ENCODE data around the gene MRAP2.

Gene MRAP2, protein sequence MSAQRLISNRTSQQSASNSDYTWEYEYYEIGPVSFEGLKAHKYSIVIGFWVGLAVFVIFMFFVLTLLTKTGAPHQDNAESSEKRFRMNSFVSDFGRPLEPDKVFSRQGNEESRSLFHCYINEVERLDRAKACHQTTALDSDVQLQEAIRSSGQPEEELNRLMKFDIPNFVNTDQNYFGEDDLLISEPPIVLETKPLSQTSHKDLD

DNA sequence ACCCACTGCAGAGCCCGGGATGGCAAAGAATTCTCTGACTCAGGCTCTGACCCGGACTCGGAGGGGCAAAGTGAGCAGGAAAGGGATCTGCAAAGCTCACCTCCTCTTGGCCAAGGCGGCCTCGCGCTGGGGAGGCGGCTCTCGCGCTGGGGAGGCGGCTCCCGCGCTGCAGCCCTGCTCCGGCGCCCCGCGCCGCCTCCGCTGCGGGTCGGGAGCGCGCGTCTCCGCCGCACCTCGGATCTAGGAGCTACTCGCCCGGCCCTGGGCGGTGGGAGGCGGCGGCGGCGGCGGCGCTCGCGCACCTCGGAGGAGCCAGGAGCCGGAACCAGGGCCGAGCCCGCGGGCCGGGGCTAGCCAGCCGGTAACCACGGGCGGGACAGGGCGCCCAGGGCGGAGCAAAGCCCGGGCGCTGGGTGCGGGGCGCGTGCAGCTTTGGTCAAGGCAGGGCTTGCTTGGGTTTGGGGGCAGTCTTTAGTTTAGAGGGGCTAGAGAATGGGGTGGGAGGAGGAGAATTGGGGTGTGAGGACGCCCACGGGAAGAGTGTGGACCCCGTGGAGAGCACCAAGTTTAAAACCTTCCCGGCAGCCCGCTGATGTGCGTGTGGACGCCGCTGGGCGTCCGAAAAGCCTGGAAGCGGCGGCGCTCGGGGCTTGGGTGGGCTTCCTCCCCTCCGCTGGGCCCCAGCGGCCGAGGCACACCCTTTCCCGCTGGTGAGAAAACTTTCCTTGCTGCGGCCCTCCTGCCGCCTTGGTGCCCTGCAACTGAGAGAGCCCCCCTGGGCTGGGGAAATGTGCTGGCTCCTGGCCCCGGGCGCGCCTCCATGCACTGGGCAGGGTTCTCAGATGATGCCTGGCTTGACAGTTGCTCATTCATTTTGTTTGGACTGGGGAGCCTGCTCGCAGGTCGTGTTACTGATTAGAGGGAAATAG is at the start of gene MRAP2:
MRAP2 (plus strand) TSS at position 250 of the 929 bp plus-strand sequence. CDS start 21,547 bp downstream, outside the sequence.
- peak; percentile 15 for DNase-seq (ENCODE audit: low read depth)

DNA sequence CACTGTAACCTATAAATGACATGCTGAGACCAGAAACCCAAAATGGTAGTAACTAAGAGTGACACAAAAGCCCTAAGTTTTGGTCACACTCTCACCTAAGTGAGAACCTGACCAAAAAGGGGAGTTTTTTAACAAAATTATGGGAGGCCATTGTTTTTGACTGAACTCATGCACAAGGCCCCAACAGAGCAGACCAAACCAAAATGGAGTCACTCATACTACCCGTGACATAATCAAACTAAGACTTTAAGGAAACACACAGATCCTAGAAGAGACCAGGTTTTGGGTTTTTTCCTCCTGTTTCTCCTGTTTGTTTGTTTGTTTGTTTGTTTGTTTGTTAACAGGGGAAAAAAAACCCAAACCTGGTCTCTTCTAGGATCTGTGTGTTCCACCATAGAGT is 49.2 kb upstream of the MRAP2 start:
- no peak for DNase-seq (ENCODE audit: low read depth)

DNA sequence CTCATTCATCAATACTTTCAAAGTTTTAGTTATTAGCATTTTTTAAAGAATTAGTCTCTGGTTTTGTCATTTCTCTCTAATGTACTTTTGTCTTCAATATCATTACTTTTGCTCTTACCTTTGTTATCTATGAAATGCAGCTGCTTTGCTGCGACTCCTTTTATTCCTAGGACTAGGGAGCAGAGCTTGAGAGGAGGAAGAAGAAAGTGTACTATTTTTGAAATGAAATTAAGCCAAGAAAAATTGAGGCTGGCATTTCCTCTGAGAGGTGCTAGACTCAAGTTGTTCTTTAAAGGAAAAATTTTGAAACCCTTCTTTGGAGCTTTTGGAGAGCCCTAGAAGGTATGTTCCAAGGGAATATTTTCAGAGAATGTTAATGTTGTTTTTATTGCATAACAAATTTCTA is 48.3 kb upstream of the MRAP2 start:
- DNase-seq (ENCODE audit: low read depth): peak; percentile 1

DNA sequence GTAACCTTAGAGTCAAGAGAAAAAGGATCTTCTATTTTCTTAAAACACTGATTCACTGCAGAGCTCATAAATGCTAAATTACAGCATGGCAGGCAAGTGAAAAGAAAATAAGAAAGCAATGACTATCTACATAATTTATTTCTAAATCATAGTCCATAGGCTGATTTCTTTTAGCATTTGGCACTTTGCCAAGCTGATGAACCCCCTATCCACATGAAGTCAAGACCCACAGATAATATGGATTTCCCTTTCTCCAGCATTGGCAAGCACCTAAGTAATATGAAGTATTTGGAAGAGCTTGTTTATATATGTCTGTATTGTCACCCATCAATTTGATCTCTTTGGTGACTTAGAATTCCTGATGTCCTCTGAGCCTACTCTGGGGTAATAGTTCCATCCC is 47.9 kb upstream of the MRAP2 start:
- DNase-seq (ENCODE audit: low read depth): no peak

DNA sequence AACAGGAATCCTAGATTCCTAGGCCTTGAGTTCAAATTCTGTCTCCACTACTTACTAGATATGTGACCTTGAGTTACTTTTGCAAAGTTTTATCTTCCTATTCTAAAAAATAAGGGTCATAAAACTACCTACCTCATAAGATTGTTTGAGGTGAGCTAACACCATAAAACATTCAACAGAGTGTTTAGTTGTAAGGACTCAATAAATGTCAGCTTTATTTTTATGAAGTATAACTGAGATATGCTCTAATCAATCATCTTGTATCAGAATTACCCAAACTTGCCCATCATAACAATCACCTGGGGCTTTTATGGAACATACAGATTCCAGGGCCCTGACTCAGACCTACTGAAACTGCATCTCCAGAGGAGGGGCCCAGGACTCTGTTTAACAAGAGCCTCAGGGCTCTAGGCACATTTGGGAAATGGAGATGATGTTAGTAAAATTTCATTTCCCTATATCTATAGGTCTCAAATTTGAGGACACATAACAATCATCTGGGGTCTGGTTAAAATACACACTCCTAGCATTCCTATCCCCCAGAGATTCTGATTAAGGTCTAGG is 35.5 kb upstream of the MRAP2 start:
- no peak for DNase-seq (ENCODE audit: low read depth)

DNA sequence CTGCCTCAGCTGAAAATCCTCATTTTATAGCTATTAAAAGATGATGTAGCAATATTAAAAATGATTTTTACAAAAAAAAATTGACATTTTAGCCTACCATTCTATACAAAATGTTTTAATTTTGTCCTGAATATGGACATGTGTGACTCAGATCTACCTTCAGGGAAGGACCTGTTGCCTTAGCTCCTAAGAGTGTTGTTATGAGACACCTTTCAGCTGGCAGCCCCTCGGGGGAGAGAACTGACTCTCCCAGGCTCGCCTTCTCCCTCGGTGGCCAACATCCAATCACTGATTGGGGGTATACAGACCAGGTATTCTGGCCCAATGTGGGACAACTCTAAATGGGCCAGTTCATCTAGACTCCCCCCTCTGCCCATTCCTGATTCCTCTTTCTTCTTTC is 32.5 kb upstream of the MRAP2 start:
- DNase-seq (ENCODE audit: low read depth): no peak

DNA sequence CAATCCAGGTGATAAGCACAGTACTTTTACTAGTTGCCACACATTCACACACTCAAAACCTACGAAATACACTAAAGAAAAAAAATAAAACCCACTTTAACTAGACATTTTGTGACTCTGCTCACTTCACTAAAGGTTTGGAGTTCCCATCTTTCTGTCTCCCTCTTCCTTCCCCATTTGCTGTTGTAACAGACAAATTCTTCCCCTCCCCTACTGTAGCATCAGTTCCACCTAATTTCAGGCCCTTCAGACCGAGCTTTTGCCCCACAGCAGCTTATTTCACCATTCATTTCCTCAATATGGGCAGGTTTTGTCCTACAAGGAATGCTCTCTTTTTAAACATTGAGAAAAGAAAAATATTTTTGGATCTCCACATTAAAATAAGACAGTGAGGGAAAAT is 31.3 kb upstream of the MRAP2 start:
- DNase-seq (ENCODE audit: low read depth): no peak

DNA sequence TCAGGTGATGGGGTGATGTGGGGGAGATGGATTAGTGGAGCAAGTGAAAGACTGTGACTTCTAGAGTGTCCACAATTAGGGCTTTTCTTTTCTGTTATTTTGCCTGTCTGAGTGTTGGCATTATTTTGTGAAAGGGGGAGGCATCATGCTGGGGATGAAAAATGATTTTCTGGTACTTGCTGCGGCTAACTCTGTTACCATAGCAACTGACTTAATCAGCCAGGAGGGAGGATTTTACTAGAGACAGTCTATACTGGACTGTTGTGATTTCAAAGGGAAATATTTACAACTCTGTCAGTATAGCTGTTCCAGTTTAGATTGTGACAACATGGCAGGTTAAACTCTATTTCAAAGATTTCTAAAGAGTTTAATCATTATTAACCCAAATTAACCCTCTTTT is 30.4 kb upstream of the MRAP2 start:
- DNase-seq (ENCODE audit: low read depth): no peak

DNA sequence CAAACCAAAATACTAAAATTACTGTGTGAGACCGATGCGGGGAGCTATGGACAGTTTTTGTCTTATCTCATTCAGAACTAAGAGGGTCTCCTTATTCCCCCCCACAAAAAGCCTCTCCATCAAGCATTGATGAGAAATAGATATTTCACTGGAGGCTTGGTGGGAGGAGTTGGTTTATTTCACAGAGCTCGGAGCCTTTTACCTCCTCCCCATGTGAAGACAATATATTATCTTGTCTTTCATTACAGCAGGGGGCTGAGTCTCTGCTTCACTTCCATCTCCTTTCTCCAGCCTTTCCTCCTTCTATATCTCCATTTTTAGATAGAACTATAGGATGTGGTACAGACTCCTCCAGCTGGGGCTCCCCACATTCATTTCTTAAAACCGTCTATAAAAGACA is 29.9 kb upstream of the MRAP2 start:
- no peak for DNase-seq (ENCODE audit: low read depth)

DNA sequence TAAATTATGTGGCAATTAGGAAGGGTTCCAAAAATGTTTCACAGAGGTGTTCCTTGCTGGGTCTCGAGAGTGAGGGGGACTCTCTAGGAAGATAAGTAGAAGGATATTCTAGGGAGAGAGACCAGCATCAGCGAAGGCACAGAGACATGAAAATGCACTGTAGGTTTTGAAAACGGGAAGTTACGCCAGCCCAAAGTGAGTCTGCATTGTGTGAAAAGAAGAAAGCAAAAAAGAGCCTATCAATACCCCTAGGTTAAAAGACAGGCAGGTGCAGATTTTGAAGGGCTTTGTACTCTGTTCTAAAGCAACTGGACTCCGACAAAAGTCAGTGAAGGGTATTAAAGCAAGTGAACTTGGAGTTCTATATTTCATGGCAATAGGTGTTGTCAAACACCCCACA is 25.7 kb upstream of the MRAP2 start:
- no peak for DNase-seq (ENCODE audit: low read depth)

DNA sequence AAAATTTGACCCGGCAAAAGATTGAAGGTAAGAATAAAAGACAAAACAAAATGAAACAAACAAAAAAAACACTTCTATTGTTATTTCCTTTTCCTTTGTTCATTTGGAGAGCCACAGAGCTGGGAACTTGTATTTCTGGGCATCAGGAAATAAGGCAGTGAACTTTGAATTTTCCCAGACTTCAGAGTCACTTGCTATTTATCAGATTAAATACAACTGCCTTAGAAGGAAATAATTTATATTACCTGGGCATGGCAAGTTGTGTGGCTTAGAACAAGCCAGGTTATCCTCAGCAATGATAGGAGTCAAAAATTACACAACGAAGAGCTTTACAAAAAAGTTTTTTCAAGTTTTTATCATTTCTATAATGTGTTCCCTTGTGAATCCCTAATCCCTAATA is 20.2 kb upstream of the MRAP2 start:
- no peak for DNase-seq (ENCODE audit: low read depth)

DNA sequence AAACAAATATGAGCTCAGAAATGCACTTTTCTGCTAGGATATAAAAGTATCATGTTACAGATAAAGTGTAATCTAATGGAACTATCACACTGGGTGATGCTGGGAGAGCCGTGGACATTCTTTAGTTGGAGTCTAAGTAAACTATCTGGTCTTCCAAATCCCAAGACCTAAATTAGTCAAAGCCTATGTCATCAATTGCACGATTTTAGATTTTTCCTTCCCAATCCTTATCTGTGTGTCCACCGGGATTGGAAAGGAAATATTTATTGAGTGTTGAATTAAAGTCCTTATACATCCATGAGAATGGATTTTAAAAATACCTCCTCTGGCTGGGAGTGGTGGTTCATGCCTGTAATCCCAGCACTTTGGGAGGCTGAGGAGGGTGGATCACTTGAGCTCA is 19.6 kb upstream of the MRAP2 start:
- DNase-seq (ENCODE audit: low read depth): no peak

DNA sequence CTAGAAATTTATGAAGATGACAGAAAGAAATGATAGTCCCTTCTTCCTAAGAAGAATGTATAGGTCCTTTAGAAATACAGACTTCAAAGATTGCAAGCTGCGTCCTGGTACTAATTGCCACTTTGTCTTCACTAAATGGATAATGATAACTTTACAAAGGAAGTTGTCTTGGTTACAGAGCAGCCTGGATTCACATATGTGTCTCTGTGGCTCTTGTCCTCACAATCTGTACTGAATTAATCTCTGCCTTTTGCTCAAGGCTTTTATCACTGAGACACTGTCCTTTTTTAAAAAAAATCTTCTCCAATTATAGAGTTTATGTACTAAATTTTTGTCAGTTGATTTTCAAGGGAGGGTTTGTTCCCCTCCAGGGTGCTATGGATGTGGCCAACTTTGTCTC is 17.5 kb upstream of the MRAP2 start:
- no peak for DNase-seq (ENCODE audit: low read depth)

DNA sequence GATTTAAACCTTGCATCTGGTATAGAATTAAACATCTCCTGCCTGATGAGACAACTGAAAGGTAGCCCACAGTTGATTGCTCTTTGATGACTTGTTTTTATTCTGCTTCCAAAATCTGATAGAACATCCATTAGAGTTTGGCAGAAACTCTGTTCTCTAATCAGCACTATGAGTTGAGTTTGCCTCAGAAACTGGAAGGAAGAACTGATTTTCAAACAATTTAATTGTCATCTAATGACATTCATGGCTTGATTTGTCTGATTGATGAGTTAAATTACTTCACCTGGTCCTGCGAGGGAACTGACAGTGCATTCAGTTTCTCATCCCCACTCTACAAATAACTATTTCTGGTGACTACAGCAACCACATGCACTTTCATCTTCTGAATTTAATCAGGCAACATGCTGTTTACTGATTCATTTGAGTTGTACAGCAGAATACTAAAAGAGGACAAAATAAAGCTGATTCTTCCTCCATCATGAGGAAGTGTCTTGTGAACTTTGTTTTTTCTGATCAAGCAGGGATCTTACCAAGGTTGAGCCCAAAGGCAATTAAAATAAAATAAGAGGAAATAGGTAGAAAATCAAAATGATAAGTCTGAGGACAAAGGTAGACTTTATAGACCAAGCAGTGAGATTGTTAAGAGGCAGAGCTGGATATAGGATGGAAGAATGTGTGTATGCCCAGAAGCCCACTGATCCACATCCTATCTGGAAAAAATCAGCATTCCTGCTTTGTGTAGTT is 15.7 kb upstream of the MRAP2 start:
- DNase-seq (ENCODE audit: low read depth): no peak

DNA sequence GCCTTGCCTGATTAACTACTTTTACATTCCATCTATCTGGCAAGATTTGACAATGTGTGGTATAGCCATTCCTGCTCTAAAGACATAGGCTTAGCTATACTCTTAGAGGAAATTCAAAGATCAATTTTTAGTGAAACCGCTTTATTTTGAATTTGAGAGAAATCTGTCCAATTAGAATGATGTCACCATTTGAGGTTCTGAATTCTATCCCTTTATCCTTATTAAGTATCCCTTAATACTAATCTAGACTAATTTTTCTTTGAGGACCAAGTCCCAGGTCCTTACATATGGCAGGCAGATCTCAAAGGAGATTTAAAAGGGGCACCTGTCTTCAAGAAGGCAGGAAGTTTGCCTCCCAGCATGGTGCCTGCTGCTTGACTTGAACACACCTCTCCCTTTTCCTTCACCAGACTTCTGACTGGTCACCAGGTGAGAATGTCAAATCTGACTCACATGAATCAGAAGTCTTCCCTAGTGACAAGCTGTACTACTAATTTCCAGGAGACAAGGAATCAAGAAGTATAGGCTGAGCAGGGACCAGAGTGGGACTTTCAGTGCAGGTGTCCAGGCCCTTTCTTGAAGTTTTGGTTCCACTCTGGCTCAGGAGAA is 15.0 kb upstream of the MRAP2 start:
- no peak for DNase-seq (ENCODE audit: low read depth)

DNA sequence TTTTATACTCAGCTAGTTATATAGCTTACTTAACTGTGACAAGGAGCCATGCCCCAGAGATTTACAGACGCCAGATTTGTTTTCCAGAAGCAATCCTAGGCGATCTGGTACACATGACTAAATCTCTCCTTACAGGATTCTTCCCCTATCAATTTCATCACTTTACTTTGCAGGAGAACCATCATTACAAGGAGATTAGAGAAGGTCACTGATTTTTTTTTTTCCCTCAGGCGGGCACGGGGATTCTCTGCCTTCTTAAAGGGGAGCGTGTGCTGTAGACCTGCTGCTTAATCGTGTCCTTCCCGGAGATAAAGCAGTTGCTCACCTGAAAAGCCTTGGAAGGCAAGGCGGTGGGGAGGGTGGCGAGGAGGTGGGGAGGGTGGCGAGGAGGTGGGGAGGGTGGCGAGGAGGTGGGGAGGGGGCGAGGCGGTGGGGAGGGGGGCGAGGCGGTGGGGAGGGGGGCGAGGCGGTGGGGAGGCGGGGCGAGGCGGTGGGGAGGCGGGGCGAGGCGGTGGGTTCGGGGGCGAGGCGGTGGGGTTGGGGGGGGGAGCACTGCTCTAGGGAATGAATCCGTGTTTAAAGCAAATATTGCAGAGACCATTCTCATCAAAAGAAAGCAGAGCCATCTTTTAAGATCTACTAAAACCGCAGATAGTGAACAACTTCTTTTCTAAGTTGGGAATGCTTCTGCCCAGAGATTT is 14.3 kb upstream of the MRAP2 start:
- no peak for DNase-seq (ENCODE audit: low read depth)

DNA sequence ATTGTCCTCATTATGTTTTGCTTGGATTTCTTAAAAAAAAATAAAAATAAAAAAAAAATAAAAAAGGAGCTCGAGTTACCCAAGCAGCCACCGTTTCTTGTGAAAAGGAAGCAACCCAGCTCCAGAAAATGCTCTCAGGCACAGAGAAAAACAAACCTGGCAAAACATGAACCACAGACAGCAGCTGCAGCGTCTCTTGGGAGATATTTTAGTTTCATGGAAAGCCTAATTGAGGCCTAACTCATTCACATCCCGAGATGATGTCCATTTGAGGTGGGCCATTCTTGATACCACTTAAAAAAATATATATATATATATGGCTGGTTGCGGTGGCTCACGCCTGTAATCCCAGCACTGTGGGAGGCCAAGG is 13.7 kb upstream of the MRAP2 start:
- no peak for DNase-seq (ENCODE audit: low read depth)

DNA sequence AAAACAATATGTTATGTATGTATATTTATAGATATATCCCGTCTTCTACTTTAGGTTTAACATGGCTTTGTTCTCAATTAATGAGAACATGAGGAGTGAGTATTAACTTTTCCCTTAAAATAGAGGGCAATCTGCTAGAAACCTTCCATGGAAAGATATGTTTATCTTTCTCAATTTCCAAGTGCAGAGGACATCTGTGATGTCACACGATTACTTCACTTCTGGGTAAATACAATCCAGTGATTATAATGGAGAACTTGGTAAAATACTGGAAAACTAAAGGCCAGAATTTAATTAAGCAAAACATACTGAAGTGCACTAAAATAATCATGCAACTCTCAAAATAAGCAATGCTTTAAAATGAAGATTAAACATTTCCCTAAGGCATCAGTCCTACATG is 11.9 kb upstream of the MRAP2 start:
- no peak for DNase-seq (ENCODE audit: low read depth)

DNA sequence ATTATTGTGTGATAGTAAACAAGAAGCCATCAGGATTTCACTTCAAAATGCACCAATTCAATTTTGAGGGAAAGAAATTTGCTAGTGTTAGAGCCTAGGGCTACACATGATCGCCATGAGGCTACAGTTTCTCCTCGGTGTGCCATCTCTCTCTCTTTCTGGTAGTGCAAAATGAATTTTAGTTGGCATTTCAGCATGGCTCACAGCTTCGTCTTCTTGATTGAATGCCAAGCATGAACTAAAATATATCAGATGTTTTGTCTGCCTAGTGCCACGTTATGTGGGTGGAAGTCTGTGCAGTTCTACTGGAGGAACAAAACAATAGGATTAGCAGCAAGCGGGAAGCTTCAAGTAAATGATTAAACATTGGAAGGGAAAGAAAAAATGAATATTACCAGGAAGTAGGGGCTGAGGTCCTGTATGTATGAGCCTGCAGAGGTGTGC is 6.8 kb upstream of the MRAP2 start:
- no peak for DNase-seq (ENCODE audit: low read depth)

DNA sequence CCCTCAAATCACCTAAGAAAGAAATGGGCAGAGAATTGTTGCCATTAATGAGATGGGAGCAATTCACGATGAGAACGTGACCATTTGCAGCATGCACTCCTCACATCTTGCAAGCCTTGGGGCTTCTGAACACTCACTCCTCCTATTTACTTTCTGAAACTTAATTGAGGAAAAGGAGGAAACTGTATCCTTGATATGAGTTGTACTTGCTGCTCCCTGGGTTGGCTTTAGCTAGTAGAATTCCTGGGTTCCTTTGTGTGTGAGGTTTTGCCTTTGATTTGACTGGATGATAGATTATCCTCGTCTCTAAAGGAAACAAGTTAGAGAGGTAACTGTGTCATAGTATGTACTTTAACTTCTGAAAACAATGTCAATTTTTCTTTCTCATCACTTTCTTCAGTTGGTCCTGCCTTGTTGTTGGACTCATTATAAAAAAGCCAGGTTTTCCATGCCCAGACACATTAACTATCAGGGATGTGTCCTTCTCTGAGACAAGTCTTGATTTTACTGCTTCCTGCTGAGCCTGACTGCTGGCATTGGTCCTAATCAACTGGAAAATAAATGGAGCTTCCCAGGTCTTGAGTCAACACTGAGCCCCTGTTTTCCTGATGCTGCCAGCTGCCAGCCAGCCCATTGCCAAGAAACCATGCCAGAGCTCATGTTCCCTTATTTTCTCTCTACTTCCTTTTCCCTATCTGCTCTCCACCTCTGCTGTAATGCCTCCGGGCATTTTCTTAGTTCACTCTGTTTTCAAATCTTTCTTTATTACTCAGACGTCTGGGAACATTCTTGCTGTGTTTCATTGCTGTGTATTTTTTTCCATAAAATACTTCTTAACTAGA is 6.0 kb upstream of the MRAP2 start:
- DNase-seq (ENCODE audit: low read depth): peak; percentile 91

DNA sequence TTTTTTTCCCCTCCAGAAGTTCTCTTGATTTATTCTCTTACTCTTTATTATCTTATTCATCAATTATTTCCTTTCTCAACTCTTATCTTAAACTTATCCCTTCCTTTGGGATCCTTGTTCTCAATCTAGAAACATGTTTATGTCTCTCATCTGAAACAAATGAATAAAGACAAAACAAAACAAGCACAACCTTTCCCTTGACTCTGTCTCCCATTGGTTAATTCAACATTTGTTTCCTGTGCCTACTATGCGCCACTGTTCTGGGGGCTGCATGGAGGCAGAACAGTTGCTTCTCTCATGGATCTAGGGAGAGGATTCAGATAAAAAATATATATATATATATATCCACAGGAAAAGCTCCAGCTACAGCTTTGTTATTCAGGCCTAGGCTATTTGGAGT is 5.2 kb upstream of the MRAP2 start:
- no peak for DNase-seq (ENCODE audit: low read depth)

Data from EH (cell line).